GM12878 (cell line): ENCODE measurements around the gene GEMIN7. TPM values are rescaled to one million over a fixed set of nuclear protein-coding genes. Genes with fewer than 3 reads are reported as not detected.

Experiments
- ATAC-seq: fragments of 200-7000 bp; cut with Tn5 transposase; 3 replicates; pipeline ENCODE4 v1.9.1; 2020; ENCODE audit warnings: mild to moderate bottlenecking, moderate library complexity
- BruUV-seq: library from RNA; stranded (reverse); fragments of 400-500 nt; replicated peaks from 2 replicates; lab custom pipeline; 2021; lab: Mats Ljungman, UMichigan
- CTCF ChIA-PET: fragments of 300-600 bp; sonication (Branson Sonifier 250); formaldehyde crosslinking; extraction: SDS; loops from one replicate; lab custom pipeline; 2021; ENCODE audit warnings: inconsistent platforms; lab: Yijun Ruan, JAX
- POLR2A ChIA-PET: fragments of 350-600 bp; formaldehyde crosslinking; extraction: SDS; loops from one replicate; lab custom pipeline; 2021; ENCODE audit warnings: inconsistent platforms; lab: Charles Lee
- RAD21 ChIA-PET: fragments of 300-600 bp; sonication (Branson Sonifier 250); formaldehyde crosslinking; loops from one replicate; lab custom pipeline; 2023; ENCODE audit warnings: antibody characterized with exemption; ENCODE audit not compliant: unreplicated experiment; lab: Charles Lee
- SMC1A ChIA-PET: fragments of 300-600 bp; sonication (Branson Sonifier 250); formaldehyde crosslinking; loops from one replicate; lab custom pipeline; 2023; ENCODE audit not compliant: unreplicated experiment, uncharacterized antibody; lab: Charles Lee
- DNase-seq: peaks from one replicate; pipeline ENCODE4 v3.0.0-alpha.2; 2011; ENCODE audit warnings: low read depth, low spot score
- FAIRE-seq: peaks from 3 replicates; lab custom pipeline; 2011; peaks lifted over from hg19 to GRCh38; lab: Jason Lieb, UNC
- H2AFZ ChIP-seq: 2 replicates; pipeline ENCODE4 v1.6.0; 2011; ENCODE audit warnings: low read depth, low read length, control low read depth; ENCODE audit not compliant: control insufficient read depth
- H3K27ac ChIP-seq: 2 replicates; pipeline ENCODE4 v1.5.1; 2011; ENCODE audit warnings: control low read depth; ENCODE audit not compliant: control insufficient read depth, insufficient read depth
- H3K27me3 ChIP-seq, 2 experiments: replicated peaks in 1 of 2; 2 replicates each; pipeline versions ENCODE4 v1.6.0 to v1.6.1; 2011; ENCODE audit warnings: low read length in 1 of 2; ENCODE audit not compliant: control insufficient read depth in 2 of 2, insufficient read depth in 2 of 2
- H3K36me3 ChIP-seq, 2 experiments: 2 replicates each; pipeline ENCODE4 v1.5.1; 2011; ENCODE audit warnings: low read length in 1 of 2; ENCODE audit not compliant: control insufficient read depth in 2 of 2, insufficient read depth in 2 of 2
- H3K4me1 ChIP-seq: 2 replicates; pipeline ENCODE4 v1.6.1; 2011; ENCODE audit warnings: mild to moderate bottlenecking, low read length, moderate library complexity, mixed read lengths; ENCODE audit not compliant: control insufficient read depth, insufficient read depth
- H3K4me2 ChIP-seq: 2 replicates; pipeline ENCODE4 v1.6.0; 2011; ENCODE audit warnings: control low read depth; ENCODE audit not compliant: control insufficient read depth, insufficient read depth
- H3K4me3 ChIP-seq: fragments of 200-600 bp; sonication (generic); 2 replicates; pipeline ENCODE4 v1.5.1; 2016
- H3K79me2 ChIP-seq: 2 replicates; pipeline ENCODE4 v1.6.0; 2011; ENCODE audit warnings: low read length; ENCODE audit not compliant: control insufficient read depth, insufficient read depth
- H3K9ac ChIP-seq: 2 replicates; pipeline ENCODE4 v1.8.0; 2011; ENCODE audit warnings: low read length, control low read depth, mixed read lengths; ENCODE audit not compliant: control insufficient read depth, insufficient read depth
- H3K9me3 ChIP-seq: replicated peaks from 3 replicates; pipeline ENCODE4 v1.5.1; 2011; ENCODE audit warnings: mild to moderate bottlenecking, low read length; ENCODE audit not compliant: control insufficient read depth, insufficient read depth
- H4K20me1 ChIP-seq: 2 replicates; pipeline ENCODE4 v1.6.0; 2011; ENCODE audit not compliant: control insufficient read depth, insufficient read depth
- BRCA1 ChIP-seq: IDR thresholded peaks from 2 replicates; pipeline ENCODE4 v1.6.1; 2011; ENCODE audit warnings: low read depth, low read length, improper control_type of control experiment
- EP300 ChIP-seq, 2 experiments: fragments of 150-350 bp in 1 of 2; IDR thresholded peaks; 2 replicates each; pipeline ENCODE4 v1.6.1; 2011 to 2012; ENCODE audit warnings: low read depth in 2 of 2, low read length in 2 of 2, borderline replicate concordance in 1 of 2, improper control_type of control experiment in 1 of 2, inconsistent platforms in 1 of 2; ENCODE audit not compliant: control insufficient read depth in 1 of 2
- ESRRA ChIP-seq: IDR thresholded peaks from 2 replicates; pipeline ENCODE4 v1.6.1; 2012; ENCODE audit warnings: mild to moderate bottlenecking, low read length, improper control_type of control experiment
- ETV6 ChIP-seq, 2 experiments: fragments of 450-650 bp in 1 of 2; IDR thresholded peaks in 1 of 2; conservative IDR thresholded peaks in 1 of 2; 2 replicates each; pipeline ENCODE4 v1.6.1; 2014; ENCODE audit warnings: antibody characterized with exemption in 1 of 2, borderline replicate concordance in 1 of 2, low read depth in 1 of 2, mild to moderate bottlenecking in 1 of 2, moderate library complexity in 1 of 2
- GATAD2B ChIP-seq: fragments of 450-650 bp; conservative IDR thresholded peaks from 2 replicates; pipeline ENCODE4 v1.6.1; 2017; ENCODE audit warnings: low read depth, mild to moderate bottlenecking, moderate library complexity
- MXI1 ChIP-seq: fragments of 150-350 bp; IDR thresholded peaks from 2 replicates; pipeline ENCODE4 v1.6.1; 2011; ENCODE audit warnings: low read depth, mild to moderate bottlenecking, inconsistent platforms, low read length, improper control_type of control experiment
- NFXL1 ChIP-seq: fragments of 450-650 bp; IDR thresholded peaks from 2 replicates; pipeline ENCODE4 v1.6.1; 2017; ENCODE audit warnings: antibody characterized with exemption, mild to moderate bottlenecking, borderline replicate concordance
- NR2C2 ChIP-seq: IDR thresholded peaks from 2 replicates; pipeline ENCODE4 v1.6.1; 2011; ENCODE audit warnings: borderline replicate concordance, low read depth; ENCODE audit not compliant: control insufficient read depth, insufficient read length
- PML ChIP-seq: IDR thresholded peaks from 2 replicates; pipeline ENCODE4 v1.6.1; 2012; ENCODE audit warnings: low read length, inconsistent platforms
- POLR2A ChIP-seq: IDR thresholded peaks from 2 replicates; pipeline ENCODE4 v1.6.1; 2011; ENCODE audit warnings: low read depth, mild to moderate bottlenecking, low read length
- POLR2AphosphoS2 ChIP-seq: IDR thresholded peaks from 2 replicates; pipeline ENCODE4 v1.6.1; 2011; ENCODE audit warnings: low read depth, mild to moderate bottlenecking, low read length, improper control_type of control experiment, moderate library complexity
- POLR2AphosphoS5 ChIP-seq: IDR thresholded peaks from 2 replicates; pipeline ENCODE4 v1.6.1; 2011; ENCODE audit warnings: mild to moderate bottlenecking, low read length, inconsistent platforms
- SMAD1 ChIP-seq: fragments of 450-650 bp; IDR thresholded peaks from 2 replicates; pipeline ENCODE4 v1.6.1; 2018; ENCODE audit warnings: mild to moderate bottlenecking, low read depth; ENCODE audit not compliant: partially characterized antibody
- SMARCA5 ChIP-seq: fragments of 450-650 bp; IDR thresholded peaks from 2 replicates; pipeline ENCODE4 v1.6.1; 2017; ENCODE audit warnings: mild to moderate bottlenecking
- SUPT20H ChIP-seq: IDR thresholded peaks from 2 replicates; pipeline ENCODE4 v1.6.1; 2011; ENCODE audit warnings: low read depth, mild to moderate bottlenecking, low read length, moderate library complexity, borderline replicate concordance; ENCODE audit not compliant: control insufficient read depth
- TCF12 ChIP-seq: IDR thresholded peaks from 2 replicates; pipeline ENCODE4 v1.6.1; 2011; ENCODE audit warnings: low read depth, mild to moderate bottlenecking, low read length
- YY1 ChIP-seq: IDR thresholded peaks from 2 replicates; pipeline ENCODE4 v1.6.1; 2011; ENCODE audit warnings: low read depth, mild to moderate bottlenecking, low read length
- ZSCAN29 ChIP-seq: fragments of 450-650 bp; IDR thresholded peaks from 2 replicates; pipeline ENCODE4 v1.6.1; 2017; ENCODE audit warnings: mild to moderate bottlenecking, moderate library complexity
- WGBS: methylation state at CpG from one replicate; pipeline ENCODE4 v1.1.6; 2016; ENCODE audit warnings: low lambda C conversion rate; ENCODE audit not compliant: insufficient replicate concordance, insufficient coverage; ENCODE audit errors: missing lambda C conversion rate; 5-methylcytosine and 5-hydroxymethylcytosine counted together
- in situ Hi-C: fragments of 300-500 bp; cut with MboI; formaldehyde crosslinking; loops from 9 replicates; pipeline ENCODE4 v1.14.3; 2018; ENCODE audit warnings: mixed read lengths
- intact Hi-C: fragments of 100-400 bp; cut with micrococcal nuclease; formaldehyde crosslinking; loops from one replicate; pipeline ENCODE4 v1.14.2; 2022; ENCODE audit not compliant: unreplicated experiment
- polyA plus RNA-seq, 11 experiments: library from polyadenylated mRNA; depleted of rRNA in 4 of 11; unstranded in 6 of 11; stranded (reverse) in 5 of 11; fragments of >200 nt; fragmentation: Nextera tagmentation in 4 of 11; fragmentation: Illumina TruSeq in 1 of 11; extraction: Ambion mirVana in 4 of 11; extraction: Trizol in 1 of 11; gene quantifications; 1 replicate in 1 of 11; 2 replicates in 10 of 11; pipeline versions ENCODE4 v1.2.1 to v1.2.3, GENCODE V29; 2011 to 2016; ENCODE audit warnings: inconsistent platforms in 2 of 11, missing spikeins in 2 of 11, low read depth in 1 of 11
- total RNA-seq, 4 experiments: library from RNA; depleted of rRNA in 3 of 4; stranded (reverse); fragments of >200 nt in 3 of 4; fragmentation: Illumina TruSeq in 1 of 4; extraction: Trizol in 1 of 4; gene quantifications; 2 replicates each; pipeline versions ENCODE4 v1.2.1 to v1.2.3, GENCODE V29; 2013 to 2021
- TF ChIP-seq, protein P1 (sequence below): IDR thresholded peaks from 2 replicates; pipeline ENCODE4 v1.6.1; 2012; ENCODE audit warnings: low read depth, low read length, improper control_type of control experiment
- TF ChIP-seq, protein P2 (sequence below): IDR thresholded peaks from 2 replicates; pipeline ENCODE4 v1.6.1; 2011; ENCODE audit warnings: borderline replicate concordance, low read depth, mild to moderate bottlenecking, moderate library complexity, low read length; ENCODE audit not compliant: insufficient read depth, poor library complexity, severe bottlenecking

GEMIN7 gene
- total and polyA plus RNA-seq, 10 of the 15 experiments (the other 5 are each of a cell fraction or from before 2014, with no cell fraction given), result 21.1 to 76.7 (median 44.9) TPM

DNA sequence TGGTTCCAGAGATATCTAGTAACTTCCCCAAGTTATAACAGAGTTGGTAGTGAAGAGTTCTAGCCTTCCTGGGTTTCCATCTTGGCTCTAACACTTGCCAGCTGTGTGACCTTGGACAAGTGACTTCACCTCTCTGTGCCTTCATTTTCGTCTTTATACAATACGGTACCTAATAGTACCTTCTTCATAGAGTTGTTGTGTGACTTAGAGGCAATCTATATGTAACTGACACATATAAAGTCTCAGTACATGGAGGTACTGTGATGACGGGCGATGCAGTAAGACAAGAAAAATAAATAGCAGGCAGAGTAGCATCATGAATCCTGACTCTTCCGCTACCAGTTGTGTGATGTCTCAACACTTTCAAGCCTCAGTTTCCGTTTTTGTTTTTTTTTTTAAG is 48.2 kb upstream of the GEMIN7 start:
- intact Hi-C loops, result no loop called here
- CTCF ChIA-PET, result no interaction called here
- FAIRE-seq, result no peak

More for the DNA sequence above, 48.2 kb upstream of the GEMIN7 start:
- Histone ChIP-seq H3K4me2 (no peak overlapping the region), H3K9me3 (no peaks in the 10 kb centered on the region), H3K9ac (no peak overlapping the region), H3K79me2 (no peaks in the 10 kb centered on the region), H4K20me1 (no peaks in the 10 kb centered on the region), H3K4me1 (no peaks in the 10 kb centered on the region), H3K36me3 (peaks cover 18 to 34% of the 10 kb centered on the region in 2 experiments), H2AFZ (no peak overlapping the region), H3K4me3 (no peak overlapping the region), H3K27ac (no peak overlapping the region), H3K27me3 (no peaks in the 10 kb centered on the region)
- ATAC-seq, result no peak
- in situ Hi-C loops, result no loop called here
- RAD21 ChIA-PET, result no interaction called here
- SMC1A ChIA-PET, result interaction anchor here (0.6 to 1.3 kb wide), 2 partner anchors 39 to 156 kb away, joined by 3 to 5 read pairs; no protein-coding TSS in a partner anchor
- BruUV-seq, result TSS peak; percentile 43
- 95% methylated on average over 6 of the region's 6 CpGs for WGBS
- DNase-seq, result no peak
- POLR2A ChIA-PET, result interaction anchor here (0.6 to 3.3 kb wide), 2 partner anchors 8 to 10 kb away, joined by 8 to 11 read pairs; partner anchors contain the start of gene CLASRP
- TF ChIP-seq ETV6 (conservative IDR thresholded peaks at IDR 0.05 in 1 of 2, IDR thresholded peaks at IDR 0.05 in 1 of 2; ENCODE audit: borderline replicate concordance in 1 of 2, low read depth in 1 of 2) (no peak), TCF12 (no peak), SUPT20H (no peak), MXI1 (no peak), ESRRA (no peak), GATAD2B (no peak), EP300 (IDR thresholded peaks at IDR 0.05; ENCODE audit: borderline replicate concordance in 1 of 2, control insufficient read depth in 1 of 2, low read depth in 2 of 2, low read length in 2 of 2) (no peak), POLR2AphosphoS2 (no peak), NFXL1 (no peak), PML (no peak), SMARCA5 (no peak), POLR2A (no peak), POLR2AphosphoS5 (no peak), BRCA1 (no peak), SMAD1 (no peak), ZSCAN29 (no peak), NR2C2 (no peak), YY1 (no peak)
- TF ChIP-seq, protein P1, sequence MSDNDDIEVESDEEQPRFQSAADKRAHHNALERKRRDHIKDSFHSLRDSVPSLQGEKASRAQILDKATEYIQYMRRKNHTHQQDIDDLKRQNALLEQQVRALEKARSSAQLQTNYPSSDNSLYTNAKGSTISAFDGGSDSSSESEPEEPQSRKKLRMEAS, result no peak
- TF ChIP-seq, protein P2, sequence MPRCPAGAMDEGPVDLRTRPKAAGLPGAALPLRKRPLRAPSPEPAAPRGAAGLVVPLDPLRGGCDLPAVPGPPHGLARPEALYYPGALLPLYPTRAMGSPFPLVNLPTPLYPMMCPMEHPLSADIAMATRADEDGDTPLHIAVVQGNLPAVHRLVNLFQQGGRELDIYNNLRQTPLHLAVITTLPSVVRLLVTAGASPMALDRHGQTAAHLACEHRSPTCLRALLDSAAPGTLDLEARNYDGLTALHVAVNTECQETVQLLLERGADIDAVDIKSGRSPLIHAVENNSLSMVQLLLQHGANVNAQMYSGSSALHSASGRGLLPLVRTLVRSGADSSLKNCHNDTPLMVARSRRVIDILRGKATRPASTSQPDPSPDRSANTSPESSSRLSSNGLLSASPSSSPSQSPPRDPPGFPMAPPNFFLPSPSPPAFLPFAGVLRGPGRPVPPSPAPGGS, result no peak
